ENCODE measurements around the gene FOXK1.

FOXK1 gene

DNA sequence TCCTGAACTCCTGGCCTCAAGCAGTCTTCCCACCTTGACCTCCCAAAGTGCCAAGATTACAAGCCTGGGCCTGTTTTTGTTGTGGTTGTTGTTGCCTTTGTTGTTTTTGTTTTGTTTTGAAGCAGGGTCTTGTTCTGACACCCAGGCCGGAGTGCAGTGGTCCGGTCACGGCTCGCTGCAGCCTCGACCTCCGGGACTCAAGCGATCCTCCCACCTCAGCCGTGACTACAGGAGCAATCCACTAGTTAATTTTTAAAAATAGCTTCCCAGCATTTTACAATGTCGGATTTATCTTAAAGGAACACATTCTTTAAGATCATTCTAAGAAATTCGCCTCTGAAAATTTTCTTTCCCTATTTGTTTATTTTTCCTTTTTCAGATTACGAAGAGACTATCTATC, 65.7 kb downstream of the FOXK1 start:
- DNase-seq (ENCODE audit: low read depth): no peak
- H3K4me3 ChIP-seq (ENCODE audit: low read depth, low read length): no peak overlapping the region
- no peak for TF ChIP-seq CTCF (IDR thresholded peaks at IDR 0.05; ENCODE audit: low read depth, low read length, missing control alignments)
- in situ Hi-C loops (cut with HindIII; ENCODE audit: low sequenced_read_pairs): no loop called here

DNA sequence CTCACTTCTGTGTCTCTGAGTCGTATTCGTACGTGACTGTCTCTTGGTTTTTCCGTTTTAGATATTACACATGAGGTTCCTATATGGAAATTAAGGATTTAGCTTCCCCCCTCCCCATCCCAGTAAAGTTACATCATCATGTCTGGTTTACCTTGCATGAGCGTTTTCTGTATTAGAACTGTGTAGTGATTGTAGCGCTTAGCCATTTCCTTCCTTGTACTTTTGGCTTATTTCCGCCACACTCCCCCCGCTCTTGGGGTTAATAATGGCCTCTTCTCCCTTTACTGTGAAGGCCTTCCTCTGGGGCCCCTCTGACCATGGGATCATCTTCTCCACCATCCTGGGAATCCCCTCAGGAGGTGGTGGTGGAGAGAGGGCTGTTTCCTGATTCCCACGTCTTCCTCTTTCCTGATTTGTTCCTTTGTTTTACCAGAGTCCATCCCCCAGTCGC, 66.2 kb downstream of the FOXK1 start:
- in situ Hi-C loops (cut with HindIII; ENCODE audit: low sequenced_read_pairs): no loop called here
- no peak overlapping the region for H3K4me3 ChIP-seq (ENCODE audit: low read depth, low read length)
- no peak for DNase-seq (ENCODE audit: low read depth)
- TF ChIP-seq CTCF (IDR thresholded peaks at IDR 0.05; ENCODE audit: low read depth, low read length, missing control alignments): no peak

DNA sequence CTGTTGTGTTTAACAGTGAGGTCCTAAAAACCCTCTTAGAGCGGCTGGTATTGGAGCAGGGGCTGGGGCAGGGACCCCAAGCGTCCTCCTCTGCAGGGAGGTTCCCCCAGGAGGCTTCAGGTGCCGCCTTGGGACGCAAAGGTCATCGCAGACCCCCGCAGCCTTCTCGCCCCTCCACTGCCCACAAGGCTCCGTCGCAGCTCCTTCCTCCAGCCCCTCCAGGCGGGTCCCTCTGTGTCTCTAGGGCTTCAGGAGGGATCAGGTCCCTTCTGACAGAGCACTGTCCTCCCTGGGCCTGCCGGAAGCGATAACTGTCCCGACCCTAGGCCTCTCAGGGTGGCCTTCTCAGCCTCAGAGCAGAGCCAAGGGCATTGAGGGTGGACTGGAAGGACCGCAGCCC, 67.3 kb downstream of the FOXK1 start:
- no peak for DNase-seq (ENCODE audit: low read depth)
- in situ Hi-C loops (cut with HindIII; ENCODE audit: low sequenced_read_pairs): no loop called here
- no peak for TF ChIP-seq CTCF (IDR thresholded peaks at IDR 0.05; ENCODE audit: low read depth, low read length, missing control alignments)
- no peak overlapping the region for H3K4me3 ChIP-seq (ENCODE audit: low read depth, low read length)

- TF ChIP-seq CTCF (IDR thresholded peaks at IDR 0.05; ENCODE audit: low read depth, low read length, missing control alignments): no peak
- no peak for DNase-seq (ENCODE audit: low read depth)
- no peak overlapping the region for H3K4me3 ChIP-seq (ENCODE audit: low read depth, low read length)
- in situ Hi-C loops (cut with HindIII; ENCODE audit: low sequenced_read_pairs): no loop called here
These were observed 67.7 kb downstream of the FOXK1 start for GRCh38 chr7:4749798-4750197.

DNA sequence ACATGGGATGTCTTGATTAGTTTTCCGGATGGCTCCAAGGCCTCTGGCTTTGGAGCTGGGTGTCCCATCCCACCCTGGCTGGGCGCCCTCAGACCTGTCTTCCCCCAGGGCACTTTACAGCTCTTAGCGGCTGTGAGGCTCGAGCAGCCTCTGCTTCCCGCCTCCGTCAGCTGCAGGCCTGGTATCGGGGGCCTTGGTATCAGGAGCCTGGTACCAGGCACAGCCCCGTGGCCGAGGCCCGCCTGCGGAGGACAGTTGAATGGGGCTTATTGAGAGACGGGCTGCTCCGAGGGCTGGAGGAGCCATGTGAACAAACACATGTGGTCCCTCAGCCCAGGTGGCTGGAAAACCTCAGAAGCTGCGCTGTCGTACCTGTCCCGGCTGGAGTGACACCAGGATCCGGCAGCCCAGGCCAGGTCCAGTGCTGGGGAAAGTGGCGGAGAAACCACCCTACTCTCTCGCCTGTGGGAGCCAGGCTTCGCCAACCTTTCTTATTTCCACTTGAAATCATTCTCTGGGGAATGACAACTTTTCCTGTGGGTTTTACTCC, 69.4 kb downstream of the FOXK1 start:
- TF ChIP-seq CTCF (IDR thresholded peaks at IDR 0.05; ENCODE audit: low read depth, low read length, missing control alignments): no peak
- DNase-seq (ENCODE audit: low read depth): no peak
- in situ Hi-C loops (cut with HindIII; ENCODE audit: low sequenced_read_pairs): no loop called here
- no peak overlapping the region for H3K4me3 ChIP-seq (ENCODE audit: low read depth, low read length)

- in situ Hi-C loops (cut with HindIII; ENCODE audit: low sequenced_read_pairs): no loop called here
- no peak overlapping the region for H3K4me3 ChIP-seq (ENCODE audit: low read depth, low read length)
- peak; percentile 88 for TF ChIP-seq CTCF (IDR thresholded peaks at IDR 0.05; ENCODE audit: low read depth, low read length, missing control alignments)
- no peak for DNase-seq (ENCODE audit: low read depth)
These were observed 71.7 kb downstream of the FOXK1 start for GRCh38 chr7:4753598-4754432.

Data from astrocyte of the cerebellum (primary cell).